GM12872 (cell line): ENCODE measurements around the gene DRAM2.

Experiments
- CTCF ChIP-seq: IDR thresholded peaks from 3 replicates; pipeline ENCODE4 v1.5.1; 2011; ENCODE audit warnings: low read depth, mild to moderate bottlenecking, low read length, moderate library complexity; ENCODE audit not compliant: insufficient read depth

The DRAM2 gene

GRCh38 chr1:111141245-111142220 lies 1.6 kb upstream of the DRAM2 start:
- TF ChIP-seq CTCF: no peak

GRCh38 chr1:111140680-111140967 lies 731 bp upstream of the DRAM2 start:
- no peak for TF ChIP-seq CTCF

GRCh38 chr1:111139324-111139955 lies 453 bp downstream of the DRAM2 start:
- no peak for TF ChIP-seq CTCF

- TF ChIP-seq CTCF: no peak
Measured at GRCh38 chr1:111133866-111134265, 6.0 kb downstream of the DRAM2 start.

- no peak for TF ChIP-seq CTCF
Measured at GRCh38 chr1:111131693-111132092, 8.2 kb downstream of the DRAM2 start.

- no peak for TF ChIP-seq CTCF
Measured at GRCh38 chr1:111129376-111129775, 10.5 kb downstream of the DRAM2 start.

- no peak for TF ChIP-seq CTCF
Measured at GRCh38 chr1:111127923-111128643, 11.8 kb downstream of the DRAM2 start.
